Common myeloid progenitor, CD34-positive (primary cell): ENCODE results near the gene PIGQ.
A peak's percentile ranks its signal among the peaks of the same experiment; 100 is the strongest.

Experiments used
- CTCF ChIA-PET: fragments of 350-600 bp; sonication (Branson Sonifier 250); formaldehyde crosslinking; loops from one replicate; lab custom pipeline; 2021; ENCODE audit warnings: antibody characterized with exemption; lab: Charles Lee
- POLR2A ChIA-PET: fragments of 350-600 bp; sonication (Branson Sonifier 250); formaldehyde crosslinking; loops from one replicate; lab custom pipeline; 2021; ENCODE audit warnings: antibody characterized with exemption; lab: Charles Lee
- DNase-seq, 3 donors: peaks; one replicate each; pipeline versions ENCODE4 v3.0.0 to v3.0.0-alpha.2; 2013
- H3K27ac ChIP-seq, 2 experiments: 1 replicate in 1 of 2; 2 replicates in 1 of 2; pipeline ENCODE4 v1.7.0; 2013; ENCODE audit warnings: inconsistent platforms in 2 of 2, low read length in 2 of 2, mild to moderate bottlenecking in 2 of 2, low read depth in 1 of 2, moderate library complexity in 1 of 2; ENCODE audit not compliant: severe bottlenecking in 2 of 2, insufficient read depth in 1 of 2, poor library complexity in 1 of 2
- H3K27me3 ChIP-seq, 5 experiments: replicated peaks in 2 of 5; 1 replicate in 3 of 5; 2 replicates in 2 of 5; pipeline versions ENCODE4 v1.6.1 to v1.7.0; 2013; ENCODE audit warnings: low read length in 4 of 5, mild to moderate bottlenecking in 2 of 5, moderate library complexity in 2 of 5, inconsistent platforms in 1 of 5; ENCODE audit not compliant: insufficient read depth in 5 of 5, control insufficient read depth in 4 of 5
- H3K36me3 ChIP-seq, 4 experiments: 1 replicate in 2 of 4; 2 replicates in 2 of 4; pipeline versions ENCODE4 v1.6.1 to v1.7.0; 2013; ENCODE audit warnings: low read length in 3 of 4, control low read depth in 1 of 4, mild to moderate bottlenecking in 1 of 4; ENCODE audit not compliant: control insufficient read depth in 4 of 4, insufficient read depth in 4 of 4
- H3K4me1 ChIP-seq, 4 experiments: 1 replicate in 3 of 4; 2 replicates in 1 of 4; pipeline versions ENCODE4 v1.6.1 to v1.7.1; 2013; ENCODE audit warnings: low read length in 3 of 4, mild to moderate bottlenecking in 3 of 4, control low read depth in 1 of 4, inconsistent platforms in 1 of 4, moderate library complexity in 1 of 4; ENCODE audit not compliant: control insufficient read depth in 4 of 4, insufficient read depth in 4 of 4; ENCODE audit errors: control extremely low read depth in 1 of 4
- H3K4me3 ChIP-seq, 7 experiments: 1 replicate in 4 of 7; 2 replicates in 3 of 7; pipeline versions ENCODE4 v1.5.1 to v1.7.0; 2013; ENCODE audit warnings: mild to moderate bottlenecking in 7 of 7, low read length in 6 of 7, moderate library complexity in 6 of 7, inconsistent platforms in 2 of 7, low read depth in 2 of 7, control low read depth in 1 of 7; ENCODE audit not compliant: insufficient read depth in 4 of 7, control insufficient read depth in 1 of 7; ENCODE audit errors: extremely low read depth in 1 of 7
- H3K9me3 ChIP-seq, 5 experiments: 1 replicate in 4 of 5; 2 replicates in 1 of 5; pipeline versions ENCODE4 v1.6.1 to v1.7.1; 2013; ENCODE audit warnings: low read length in 4 of 5, mild to moderate bottlenecking in 2 of 5, inconsistent platforms in 1 of 5, low read depth in 1 of 5, moderate library complexity in 1 of 5; ENCODE audit not compliant: control insufficient read depth in 4 of 5, insufficient read depth in 2 of 5; ENCODE audit errors: control extremely low read depth in 1 of 5
- WGBS: methylation state at CpG from one replicate; pipeline ENCODE4 v1.1.5; 2013; ENCODE audit not compliant: insufficient coverage; 5-methylcytosine and 5-hydroxymethylcytosine counted together

PIGQ gene

DNA sequence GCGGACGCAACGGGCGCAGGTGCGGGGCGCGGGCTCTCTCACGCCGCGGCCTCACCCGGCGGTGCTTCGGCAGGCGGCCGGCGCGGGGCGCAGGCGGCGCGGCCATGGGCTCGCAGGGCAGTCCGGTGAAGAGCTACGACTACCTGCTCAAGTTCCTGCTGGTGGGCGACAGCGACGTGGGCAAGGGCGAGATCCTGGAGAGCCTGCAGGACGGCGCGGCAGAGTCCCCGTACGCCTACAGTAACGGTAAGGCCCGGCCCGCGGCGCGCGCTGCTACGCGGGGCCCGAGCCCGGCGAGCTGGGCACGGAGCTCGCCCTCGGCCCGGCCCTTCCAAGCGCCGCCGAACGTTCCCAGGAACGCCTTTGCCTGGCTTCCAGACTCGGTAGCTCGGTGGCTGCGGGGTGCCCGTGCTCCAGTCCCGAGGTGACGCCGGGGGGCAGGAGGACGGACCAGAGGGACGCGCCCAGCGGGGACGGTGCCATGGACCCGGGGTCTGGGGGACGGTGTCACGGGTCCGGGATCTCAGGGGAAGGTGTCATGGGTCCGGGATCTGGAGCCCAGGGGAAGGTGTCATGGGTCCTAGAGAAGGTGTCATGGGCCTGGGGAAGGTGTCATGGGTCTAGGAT lies 20.5 kb downstream of the PIGQ start:
- POLR2A ChIA-PET = interaction anchor here (1.1 kb wide), 1 partner anchor 10 kb away, joined by 5 read pairs; no protein-coding TSS in a partner anchor
- H3K4me1 ChIP-seq = peaks cover 0 to 56% (median 54%) of the 10 kb centered on the region in 4 experiments

DNA sequence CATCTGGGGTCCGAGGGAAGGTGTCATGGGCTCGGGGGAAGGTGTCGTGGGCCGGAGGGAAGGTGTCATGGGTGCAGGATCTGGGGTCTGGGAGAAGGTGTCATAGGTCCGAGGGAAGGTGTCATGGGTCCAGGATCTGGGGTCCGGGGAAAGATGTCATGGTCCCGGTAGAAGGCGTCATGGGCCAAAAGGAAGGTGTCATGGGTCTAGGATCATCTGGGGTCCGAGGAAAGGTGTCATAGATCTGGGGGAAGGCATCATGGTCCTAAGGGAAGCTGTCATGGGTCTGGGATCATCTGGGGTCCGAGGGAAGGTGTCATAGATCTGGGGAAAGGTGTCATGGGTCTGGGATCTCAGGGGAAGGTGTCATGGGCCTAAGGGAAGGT lies 21.0 kb downstream of the PIGQ start:
- H3K9me3 ChIP-seq = no peaks in the 10 kb centered on the region

More for the DNA sequence above, 20.5 kb downstream of the PIGQ start:
- peak in 2 of 3 donors; percentile 49 to 60 for DNase-seq
- H3K27me3 ChIP-seq = peaks cover 0 to 2% (median 0%) of the 10 kb centered on the region in 5 experiments
- peaks cover 0 to 9% (median 7%) of the 10 kb centered on the region in 4 experiments for H3K36me3 ChIP-seq
- H3K27ac ChIP-seq = peak overlapping the region; percentile 25 to 79
- peak overlapping the region; percentile 68 to 88 (median 82) for H3K4me3 ChIP-seq
- H3K9me3 ChIP-seq = no peaks in the 10 kb centered on the region
- CTCF ChIA-PET = interaction anchor here (1.3 to 4.0 kb wide), 2 partner anchors 10 kb away, joined by 11 to 21 read pairs; no protein-coding TSS in a partner anchor
- 2% methylated on average over 55 of the region's 71 CpGs for WGBS

DNA sequence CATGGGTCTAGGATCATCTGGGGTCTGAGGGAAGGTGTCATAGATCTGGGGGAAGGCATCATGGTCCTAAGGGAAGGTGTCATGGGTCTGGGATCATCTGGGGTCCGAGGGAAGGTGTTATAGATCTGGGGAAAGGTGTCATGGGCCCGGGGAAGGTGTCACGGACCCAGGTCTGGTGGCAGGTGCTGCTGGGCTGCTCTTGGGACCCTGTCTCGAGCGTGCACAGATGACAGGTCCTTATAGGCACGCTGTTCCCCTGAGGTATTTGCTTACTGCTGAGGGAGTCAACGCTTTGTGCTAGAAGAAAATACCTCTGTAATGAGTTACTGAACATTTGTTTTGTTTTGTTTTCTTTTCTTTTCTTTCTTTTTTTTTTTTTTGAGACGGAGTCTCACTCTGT lies 21.5 kb downstream of the PIGQ start:
- H3K27ac ChIP-seq = no peak overlapping the region
- 93% methylated on average over 5 of the region's 8 CpGs for WGBS
- no peak for DNase-seq
- H3K27me3 ChIP-seq = no peaks in the 10 kb centered on the region
- H3K4me3 ChIP-seq = peak overlapping the region in 4 of 7 experiments; percentile 82 to 88 (median 86)
- peaks cover 0 to 59% (median 52%) of the 10 kb centered on the region in 4 experiments for H3K4me1 ChIP-seq
- ChIA-PET CTCF (interaction anchor here (4.0 kb wide), 1 partner anchor 11 kb away, joined by 21 read pairs; no protein-coding TSS in a partner anchor), POLR2A (no interaction called here)
- peaks cover 0 to 11% (median 8%) of the 10 kb centered on the region in 4 experiments for H3K36me3 ChIP-seq
- H3K9me3 ChIP-seq = no peaks in the 10 kb centered on the region

More for the DNA sequence above, 21.0 kb downstream of the PIGQ start:
- Histone ChIP-seq H3K27me3 (no peaks in the 10 kb centered on the region), H3K36me3 (peaks cover 0 to 9% (median 7%) of the 10 kb centered on the region in 4 experiments), H3K27ac (peak overlapping the region in 1 of 2 experiments; percentile 79), H3K4me1 (peaks cover 0 to 56% (median 53%) of the 10 kb centered on the region in 4 experiments), H3K4me3 (peak overlapping the region; percentile 68 to 88 (median 82))
- no peak for DNase-seq
- POLR2A ChIA-PET = interaction anchor here (1.1 kb wide), 1 partner anchor 10 kb away, joined by 5 read pairs; no protein-coding TSS in a partner anchor
- WGBS = 77% methylated on average over 10 of the region's 10 CpGs
- CTCF ChIA-PET = interaction anchor here (1.3 to 4.0 kb wide), 2 partner anchors 10 kb away, joined by 11 to 21 read pairs; no protein-coding TSS in a partner anchor

DNA sequence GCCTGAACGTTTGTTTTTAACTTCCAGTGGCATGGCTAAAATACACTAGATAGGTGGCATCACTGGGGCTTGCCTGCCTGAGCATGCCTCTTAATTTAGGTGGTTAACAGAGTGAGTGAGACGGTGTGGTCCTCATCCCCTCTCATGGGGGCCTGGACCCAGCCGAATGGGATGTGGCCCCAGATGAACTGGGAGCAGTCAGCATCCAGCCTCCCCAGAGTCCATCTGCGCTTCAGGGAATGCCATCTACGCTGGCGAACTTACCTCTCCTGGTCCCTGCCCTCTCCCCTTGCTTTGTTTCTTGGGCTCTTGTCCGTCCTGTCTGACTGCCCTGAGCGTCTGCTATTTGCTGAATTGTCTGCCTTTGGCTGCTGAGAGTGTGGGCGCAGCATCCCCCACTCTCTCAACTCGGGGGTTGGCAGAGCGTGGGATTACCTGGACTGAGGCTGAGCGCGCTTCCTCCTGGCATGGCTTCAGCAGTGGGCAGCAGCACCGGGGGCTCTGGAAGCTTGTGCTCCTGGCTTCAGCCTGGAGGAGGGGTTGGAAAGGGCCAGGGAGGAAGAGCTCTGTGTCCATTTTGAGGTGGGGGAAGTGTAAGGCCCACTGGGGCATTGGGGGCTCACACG lies 22.2 kb downstream of the PIGQ start:
- POLR2A ChIA-PET = no interaction called here
- no peaks in the 10 kb centered on the region for H3K9me3 ChIP-seq
- DNase-seq = no peak
- CTCF ChIA-PET = interaction anchor here (1.4 to 4.0 kb wide), 8 partner anchors 8 to 109 kb away, joined by 3 to 21 read pairs (median 4); no protein-coding TSS in a partner anchor
- no peak overlapping the region for H3K27ac ChIP-seq
- WGBS = 97% methylated on average over 10 of the region's 15 CpGs
- H3K27me3 ChIP-seq = no peaks in the 10 kb centered on the region
- peak overlapping the region in 1 of 7 experiments; percentile 33 for H3K4me3 ChIP-seq
- peaks cover 0 to 17% (median 13%) of the 10 kb centered on the region in 4 experiments for H3K36me3 ChIP-seq
- H3K4me1 ChIP-seq = peaks cover 0 to 56% (median 47%) of the 10 kb centered on the region in 4 experiments

DNA sequence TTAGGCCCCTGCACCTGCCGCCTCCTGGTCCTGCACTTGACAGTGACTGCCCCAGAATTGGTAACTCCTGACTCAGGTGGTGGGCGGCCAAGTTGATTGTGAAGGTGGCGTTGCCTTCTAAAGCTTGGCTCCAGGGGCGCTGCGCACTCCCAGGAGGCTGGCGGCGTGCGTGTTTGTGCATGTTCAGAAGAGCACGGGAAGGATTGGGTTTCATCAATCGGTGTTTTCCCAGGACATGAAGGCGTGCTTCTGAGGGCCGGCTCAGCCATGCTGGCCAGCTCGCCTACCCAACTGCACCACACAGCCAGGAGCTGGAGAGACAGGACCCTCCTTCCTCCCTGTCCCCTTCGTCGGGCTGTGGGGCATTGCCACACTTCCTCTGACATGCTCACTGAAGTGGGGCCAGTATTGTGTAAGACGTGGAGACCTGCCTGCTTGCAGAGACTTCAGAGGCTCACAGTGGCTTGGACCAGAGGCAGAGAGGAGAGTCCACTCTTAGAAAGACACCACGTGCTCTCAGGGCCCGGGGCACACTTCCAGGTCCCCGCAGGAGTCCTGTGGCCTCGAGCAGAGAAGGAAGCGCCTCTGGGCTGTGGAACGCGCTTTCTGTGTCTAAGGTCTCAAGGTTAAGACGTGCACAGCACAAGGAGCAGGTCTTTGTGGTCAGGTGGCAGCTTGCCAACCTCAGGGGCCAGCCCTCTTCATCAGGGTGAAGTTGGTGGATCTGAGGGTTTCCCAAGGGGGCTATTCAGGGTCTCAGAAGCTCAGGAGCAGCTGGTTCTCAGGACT lies 22.9 kb downstream of the PIGQ start:
- Histone ChIP-seq H3K4me3 (peak overlapping the region in 2 of 7 experiments; percentile 8 to 33), H3K4me1 (peaks cover 0 to 49% (median 39%) of the 10 kb centered on the region in 4 experiments), H3K9me3 (no peaks in the 10 kb centered on the region), H3K36me3 (peaks cover 0 to 17% (median 13%) of the 10 kb centered on the region in 4 experiments), H3K27me3 (no peaks in the 10 kb centered on the region), H3K27ac (peak overlapping the region in 1 of 2 experiments; percentile 6)
- CTCF ChIA-PET = interaction anchor here (0.9 to 4.0 kb wide), 9 partner anchors 8 to 110 kb away, joined by 3 to 21 read pairs (median 4); no protein-coding TSS in a partner anchor
- POLR2A ChIA-PET = no interaction called here
- WGBS = 74% methylated on average over 18 of the region's 24 CpGs
- peak in 2 of 3 donors; percentile 40 to 47 for DNase-seq

DNA sequence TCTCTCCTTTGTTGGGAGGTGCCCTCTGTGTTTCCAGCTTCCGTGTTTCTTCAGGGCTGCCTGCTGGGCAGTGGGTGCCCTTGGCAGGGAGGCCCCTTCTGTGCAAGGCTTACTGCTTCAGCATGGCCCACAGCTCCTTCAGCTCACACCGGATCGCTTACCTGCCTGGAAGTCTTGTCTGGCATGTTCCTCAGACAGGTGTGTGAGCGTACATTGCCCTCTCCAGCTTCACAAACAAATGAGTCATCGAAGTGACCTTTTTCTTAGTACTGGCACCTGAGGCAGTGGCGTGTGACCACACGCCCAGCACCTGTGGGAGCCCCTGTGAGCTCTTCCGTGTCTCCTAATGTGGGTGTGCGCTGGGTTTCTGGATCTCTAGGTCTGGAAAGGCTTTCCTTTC lies 23.6 kb downstream of the PIGQ start:
- Histone ChIP-seq H3K27me3 (no peaks in the 10 kb centered on the region), H3K27ac (no peak overlapping the region), H3K4me1 (peaks cover 0 to 42% (median 33%) of the 10 kb centered on the region in 4 experiments), H3K9me3 (no peaks in the 10 kb centered on the region), H3K36me3 (peaks cover 0 to 17% (median 13%) of the 10 kb centered on the region in 4 experiments), H3K4me3 (no peak overlapping the region)
- ChIA-PET CTCF (interaction anchor here (0.8 to 4.0 kb wide), 9 partner anchors 10 to 110 kb away, joined by 3 to 21 read pairs (median 4); no protein-coding TSS in a partner anchor), POLR2A (no interaction called here)
- no peak for DNase-seq
- 94% methylated on average over 9 of the region's 9 CpGs for WGBS
